Measurements from ENCODE around the gene MAGI2. TPM values are rescaled to one million over a fixed set of nuclear protein-coding genes. Genes with fewer than 3 reads are reported as not detected.

Gene MAGI2
- total RNA-seq, 3 donors from 2014 or later (not counting 1 experiment from before 2014, with no cell fraction given): 0.09 to 0.48 (median 0.27) TPM

GRCh38 chr7:79421751-79422150 is 31.7 kb downstream of the MAGI2 start:
- intact Hi-C loops (cut with micrococcal nuclease): no loop called here
- Histone ChIP-seq H3K4me1 (ENCODE audit: control insufficient read depth, insufficient read depth, low read length) (no peaks in the 10 kb centered on the region), H3K27me3 (ENCODE audit: control insufficient read depth, insufficient read depth, low read length) (no peaks in the 10 kb centered on the region), H3K9me3 (ENCODE audit: control insufficient read depth, insufficient read depth, low read length) (no peaks in the 10 kb centered on the region), H3K36me3 (ENCODE audit: control insufficient read depth, insufficient read depth, low read length) (no peaks in the 10 kb centered on the region), H3K27ac (ENCODE audit: low read length) (no peak overlapping the region), H3K4me3 (ENCODE audit: low read length) (no peak overlapping the region)
- DNase-seq (no peak), ATAC-seq (no peak)
- H3K27ac Mint-ChIP-seq: no peak overlapping the region
- peaks cover 7 to 11% of the 10 kb centered on the region in 2 donors for H3K9me3 Mint-ChIP-seq
- H3K27me3 Mint-ChIP-seq (ENCODE audit: low read depth in 2 of 2): no peaks in the 10 kb centered on the region
- 100% methylated on average over 2 of the region's 3 CpGs for WGBS (ENCODE audit: insufficient coverage)
- TF ChIP-seq CTCF (IDR thresholded peaks at IDR 0.05): no peak
- no peaks in the 10 kb centered on the region for H3K36me3 Mint-ChIP-seq
- no peaks in the 10 kb centered on the region for H3K4me1 Mint-ChIP-seq
- no peak overlapping the region for H3K4me3 Mint-ChIP-seq

- no peak overlapping the region for H3K4me3 Mint-ChIP-seq
- ATAC-seq (no peak), DNase-seq (no peak)
- WGBS (ENCODE audit: insufficient coverage): 92% methylated on average over 2 of the region's 2 CpGs
- Histone ChIP-seq H3K4me1 (ENCODE audit: control insufficient read depth, insufficient read depth, low read length) (no peaks in the 10 kb centered on the region), H3K9me3 (ENCODE audit: control insufficient read depth, insufficient read depth, low read length) (no peaks in the 10 kb centered on the region), H3K27me3 (ENCODE audit: control insufficient read depth, insufficient read depth, low read length) (no peaks in the 10 kb centered on the region), H3K4me3 (ENCODE audit: low read length) (no peak overlapping the region), H3K36me3 (ENCODE audit: control insufficient read depth, insufficient read depth, low read length) (no peaks in the 10 kb centered on the region), H3K27ac (ENCODE audit: low read length) (no peak overlapping the region)
- no peaks in the 10 kb centered on the region for H3K4me1 Mint-ChIP-seq
- intact Hi-C loops (cut with micrococcal nuclease): no loop called here
- no peaks in the 10 kb centered on the region for H3K36me3 Mint-ChIP-seq
- no peaks in the 10 kb centered on the region for H3K27me3 Mint-ChIP-seq (ENCODE audit: low read depth in 2 of 2)
- no peak overlapping the region for H3K27ac Mint-ChIP-seq
- TF ChIP-seq CTCF (IDR thresholded peaks at IDR 0.05): no peak
- peaks cover 8 to 12% of the 10 kb centered on the region in 2 donors for H3K9me3 Mint-ChIP-seq
These were observed 33.0 kb downstream of the MAGI2 start for GRCh38 chr7:79420464-79420863.

GRCh38 chr7:79414910-79415309 is 38.6 kb downstream of the MAGI2 start:
- no peak overlapping the region for H3K27ac ChIP-seq (ENCODE audit: low read length)
- H3K36me3 ChIP-seq (ENCODE audit: control insufficient read depth, insufficient read depth, low read length): no peaks in the 10 kb centered on the region
- H3K4me1 ChIP-seq (ENCODE audit: control insufficient read depth, insufficient read depth, low read length): no peaks in the 10 kb centered on the region
- no peak overlapping the region for H3K27ac Mint-ChIP-seq
- H3K27me3 Mint-ChIP-seq (ENCODE audit: low read depth in 2 of 2): no peaks in the 10 kb centered on the region
- peaks cover 15% of the 10 kb centered on the region in 2 donors for H3K9me3 Mint-ChIP-seq
- no peak for TF ChIP-seq CTCF (IDR thresholded peaks at IDR 0.05)
- DNase-seq (no peak), ATAC-seq (no peak)
- no peaks in the 10 kb centered on the region for H3K9me3 ChIP-seq (ENCODE audit: control insufficient read depth, insufficient read depth, low read length)
- H3K4me3 ChIP-seq (ENCODE audit: low read length): no peak overlapping the region
- H3K4me3 Mint-ChIP-seq: no peak overlapping the region
- no peaks in the 10 kb centered on the region for H3K4me1 Mint-ChIP-seq
- intact Hi-C loops (cut with micrococcal nuclease): no loop called here
- H3K27me3 ChIP-seq (ENCODE audit: control insufficient read depth, insufficient read depth, low read length): no peaks in the 10 kb centered on the region
- no peaks in the 10 kb centered on the region for H3K36me3 Mint-ChIP-seq

- no peaks in the 10 kb centered on the region for H3K4me1 ChIP-seq (ENCODE audit: control insufficient read depth, insufficient read depth, low read length)
- no peak overlapping the region for H3K4me3 ChIP-seq (ENCODE audit: low read length)
- no peaks in the 10 kb centered on the region for H3K36me3 ChIP-seq (ENCODE audit: control insufficient read depth, insufficient read depth, low read length)
- H3K27me3 Mint-ChIP-seq (ENCODE audit: low read depth in 2 of 2): no peaks in the 10 kb centered on the region
- no CpG with 5 or more reads among the region's 2 CpGs for WGBS (ENCODE audit: insufficient coverage)
- no peak for TF ChIP-seq CTCF (IDR thresholded peaks at IDR 0.05)
- H3K27ac ChIP-seq (ENCODE audit: low read length): no peak overlapping the region
- DNase-seq (no peak), ATAC-seq (no peak)
- H3K36me3 Mint-ChIP-seq: no peaks in the 10 kb centered on the region
- peaks cover 11% of the 10 kb centered on the region in 2 donors for H3K9me3 Mint-ChIP-seq
- intact Hi-C loops (cut with micrococcal nuclease): no loop called here
- no peak overlapping the region for H3K4me3 Mint-ChIP-seq
- H3K27ac Mint-ChIP-seq: no peak overlapping the region
- no peaks in the 10 kb centered on the region for H3K4me1 Mint-ChIP-seq
- no peaks in the 10 kb centered on the region for H3K9me3 ChIP-seq (ENCODE audit: control insufficient read depth, insufficient read depth, low read length)
- no peaks in the 10 kb centered on the region for H3K27me3 ChIP-seq (ENCODE audit: control insufficient read depth, insufficient read depth, low read length)
These were observed 40.6 kb downstream of the MAGI2 start for GRCh38 chr7:79412915-79413314.

Data from natural killer cell (primary cell).